ENCODE data around the gene PDGFD.

PDGFD gene

GRCh38 chr11:103906291-103906867, 257.6 kb downstream of the PDGFD start:
- no peak for DNase-seq

- DNase-seq: no peak
Measured at GRCh38 chr11:103904324-103904667, 259.7 kb downstream of the PDGFD start.

- no peak for DNase-seq
Measured at GRCh38 chr11:103903621-103904323, 260.2 kb downstream of the PDGFD start.

- DNase-seq: no peak
Measured at GRCh38 chr11:103902994-103903393, 261.0 kb downstream of the PDGFD start.

GRCh38 chr11:103901656-103902055, 262.3 kb downstream of the PDGFD start:
- no peak for DNase-seq

- DNase-seq: no peak
Measured at GRCh38 chr11:103898577-103899336, 265.2 kb downstream of the PDGFD start.

- DNase-seq: no peak
Measured at GRCh38 chr11:103898065-103898464, 265.9 kb downstream of the PDGFD start.

GRCh38 chr11:103897160-103897936, 266.6 kb downstream of the PDGFD start:
- DNase-seq: no peak

- DNase-seq: no peak
Measured at GRCh38 chr11:103895106-103895505, 268.8 kb downstream of the PDGFD start.

GRCh38 chr11:103894673-103895072, 269.3 kb downstream of the PDGFD start:
- DNase-seq: no peak

GRCh38 chr11:103894034-103894433, 269.9 kb downstream of the PDGFD start:
- DNase-seq: no peak

- DNase-seq: no peak
Measured at GRCh38 chr11:103893371-103893770, 270.6 kb downstream of the PDGFD start.

- DNase-seq: no peak
Measured at GRCh38 chr11:103892603-103893002, 271.3 kb downstream of the PDGFD start.

- DNase-seq: no peak
Measured at GRCh38 chr11:103890654-103891053, 273.3 kb downstream of the PDGFD start.

- no peak for DNase-seq
Measured at GRCh38 chr11:103889679-103890078, 274.3 kb downstream of the PDGFD start.

GRCh38 chr11:103888541-103888951, 275.4 kb downstream of the PDGFD start:
- DNase-seq: no peak

- no peak for DNase-seq
Measured at GRCh38 chr11:103887001-103887658, 276.8 kb downstream of the PDGFD start.

GRCh38 chr11:103883856-103884255, 280.1 kb downstream of the PDGFD start:
- no peak for DNase-seq

GRCh38 chr11:103883291-103883690, 280.7 kb downstream of the PDGFD start:
- DNase-seq: no peak

- DNase-seq: no peak
Measured at GRCh38 chr11:103881584-103881983, 282.4 kb downstream of the PDGFD start.

GRCh38 chr11:103880968-103881367, 283.0 kb downstream of the PDGFD start:
- no peak for DNase-seq

GRCh38 chr11:103878646-103879045, 285.3 kb downstream of the PDGFD start:
- DNase-seq: no peak

- no peak for DNase-seq
Measured at GRCh38 chr11:103877221-103877620, 286.7 kb downstream of the PDGFD start.
